Loucy (cell line): ENCODE results near the gene ZIC1.

Experiments
- H2AFZ ChIP-seq: fragments of 200-600 bp; sonication (generic); 2 replicates; pipeline ENCODE4 v1.6.0; 2016; ENCODE audit warnings: antibody characterized with exemption, mild to moderate bottlenecking, low read length, moderate library complexity
- H3F3A ChIP-seq: fragments of 200-600 bp; 2 replicates; pipeline ENCODE4 v1.6.0; 2016; ENCODE audit warnings: antibody characterized with exemption, low read depth, mild to moderate bottlenecking
- H3K27me3 ChIP-seq: fragments of 200-600 bp; sonication (generic); 2 replicates; pipeline ENCODE4 v1.6.1; 2014; ENCODE audit warnings: low read length, mild to moderate bottlenecking; ENCODE audit not compliant: insufficient read depth, poor library complexity, severe bottlenecking
- H3K36me3 ChIP-seq: fragments of 200-600 bp; sonication (generic); 2 replicates; pipeline ENCODE4 v1.6.1; 2016; ENCODE audit warnings: low read length; ENCODE audit not compliant: insufficient read depth
- H3K4me1 ChIP-seq: fragments of 200-600 bp; sonication (generic); 2 replicates; pipeline ENCODE4 v1.5.1; 2014; ENCODE audit warnings: low read length, mild to moderate bottlenecking; ENCODE audit not compliant: insufficient read depth, poor library complexity, severe bottlenecking
- H3K4me2 ChIP-seq: fragments of 200-600 bp; sonication (generic); 2 replicates; pipeline ENCODE4 v1.6.0; 2014; ENCODE audit warnings: antibody characterized with exemption, low read length, low read depth, mild to moderate bottlenecking; ENCODE audit not compliant: poor library complexity, severe bottlenecking
- H3K4me3 ChIP-seq: fragments of 200-600 bp; sonication (generic); 2 replicates; pipeline ENCODE4 v1.5.1; 2014; ENCODE audit warnings: low read length, mild to moderate bottlenecking, mixed read lengths; ENCODE audit not compliant: poor library complexity, severe bottlenecking
- H3K79me2 ChIP-seq: fragments of 200-600 bp; sonication (generic); 2 replicates; pipeline ENCODE4 v1.6.1; 2014; ENCODE audit warnings: low read length; ENCODE audit not compliant: insufficient read depth
- H3K9ac ChIP-seq: fragments of 200-600 bp; sonication (generic); 2 replicates; pipeline ENCODE4 v1.6.0; 2014; ENCODE audit warnings: mild to moderate bottlenecking, low read depth, low read length, moderate library complexity; ENCODE audit not compliant: poor library complexity, severe bottlenecking
- H3K9me2 ChIP-seq: fragments of 200-600 bp; sonication (generic); replicated peaks from 2 replicates; pipeline ENCODE4 v1.6.1; 2016; ENCODE audit warnings: low read depth, low read length, mixed read lengths
- H3K9me3 ChIP-seq: fragments of 200-600 bp; sonication (generic); 2 replicates; pipeline ENCODE4 v1.6.1; 2014; ENCODE audit warnings: mild to moderate bottlenecking, antibody characterized with exemption, low read length, low read depth; ENCODE audit not compliant: insufficient read depth
- H4K20me1 ChIP-seq: fragments of 200-600 bp; sonication (generic); 2 replicates; pipeline ENCODE4 v1.6.0; 2014; ENCODE audit warnings: antibody characterized with exemption, low read length, mild to moderate bottlenecking; ENCODE audit not compliant: insufficient read depth, poor library complexity, severe bottlenecking
- CTCF ChIP-seq: fragments of 200-600 bp; sonication (generic); conservative IDR thresholded peaks from 2 replicates; pipeline ENCODE4 v1.5.1; 2014; ENCODE audit warnings: mild to moderate bottlenecking, antibody characterized with exemption, low read length
- EZH2phosphoT487 ChIP-seq: fragments of 200-600 bp; IDR thresholded peaks from 2 replicates; pipeline ENCODE4 v1.6.1; 2018; ENCODE audit warnings: antibody characterized with exemption, mild to moderate bottlenecking, moderate library complexity, borderline replicate concordance

Gene ZIC1

GRCh38 chr3:147380387-147380951, 28.7 kb upstream of the ZIC1 start:
- Histone ChIP-seq H3K79me2 (no peaks in the 10 kb centered on the region), H3K9me3 (no peaks in the 10 kb centered on the region), H4K20me1 (no peaks in the 10 kb centered on the region), H3F3A (no peaks in the 10 kb centered on the region), H2AFZ (no peak overlapping the region), H3K9ac (no peak overlapping the region), H3K4me2 (no peak overlapping the region), H3K27me3 (no peaks in the 10 kb centered on the region), H3K4me1 (no peaks in the 10 kb centered on the region), H3K9me2 (no peaks in the 10 kb centered on the region), H3K36me3 (no peaks in the 10 kb centered on the region), H3K4me3 (no peak overlapping the region)
- no peak for TF ChIP-seq EZH2phosphoT487
- no peak for TF ChIP-seq CTCF

- Histone ChIP-seq H3K9me3 (no peaks in the 10 kb centered on the region), H3K4me2 (no peak overlapping the region), H3K36me3 (no peaks in the 10 kb centered on the region), H3K9ac (no peak overlapping the region), H3K27me3 (no peaks in the 10 kb centered on the region), H3K9me2 (no peaks in the 10 kb centered on the region), H3K4me1 (no peaks in the 10 kb centered on the region), H3K79me2 (no peaks in the 10 kb centered on the region), H3F3A (no peaks in the 10 kb centered on the region), H3K4me3 (no peak overlapping the region), H2AFZ (no peak overlapping the region), H4K20me1 (no peaks in the 10 kb centered on the region)
- no peak for TF ChIP-seq EZH2phosphoT487
- no peak for TF ChIP-seq CTCF
Observed at GRCh38 chr3:147380977-147381376, 28.2 kb upstream of the ZIC1 start.

GRCh38 chr3:147381596-147381995, 27.6 kb upstream of the ZIC1 start:
- Histone ChIP-seq H3K4me2 (no peak overlapping the region), H3K36me3 (no peaks in the 10 kb centered on the region), H3F3A (no peaks in the 10 kb centered on the region), H3K4me1 (no peaks in the 10 kb centered on the region), H2AFZ (no peak overlapping the region), H4K20me1 (no peaks in the 10 kb centered on the region), H3K9me3 (no peaks in the 10 kb centered on the region), H3K4me3 (no peak overlapping the region), H3K79me2 (no peaks in the 10 kb centered on the region), H3K27me3 (no peaks in the 10 kb centered on the region), H3K9ac (no peak overlapping the region), H3K9me2 (no peaks in the 10 kb centered on the region)
- TF ChIP-seq EZH2phosphoT487: no peak
- no peak for TF ChIP-seq CTCF
